Measurements from ENCODE around the gene DACH1. TPM values are rescaled to one million over a fixed set of nuclear protein-coding genes. Genes with fewer than 3 reads are reported as not detected.

The DACH1 gene
- total RNA-seq, 1 donor from 2014 or later, result 8.5 TPM

DNA sequence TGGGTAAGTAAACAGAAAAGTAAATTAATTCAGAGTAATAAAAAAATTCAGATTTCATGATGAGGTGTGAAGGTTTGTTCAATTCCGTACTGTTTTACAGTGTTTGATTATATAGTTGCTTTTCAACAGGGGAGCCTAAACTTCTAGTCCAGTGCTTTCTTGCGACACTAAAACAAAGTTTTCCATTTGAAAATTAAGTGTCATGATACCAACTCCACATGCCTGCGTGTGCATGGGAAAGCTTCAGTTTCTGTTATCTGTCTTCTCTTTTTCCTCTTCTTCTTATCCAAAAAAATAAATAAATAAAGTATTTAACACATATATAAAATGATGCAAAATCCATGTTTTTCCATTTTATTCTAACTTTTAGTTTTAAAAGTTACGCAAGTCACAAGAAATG is 165.3 kb downstream of the DACH1 start:
- no peak for DNase-seq

DNA sequence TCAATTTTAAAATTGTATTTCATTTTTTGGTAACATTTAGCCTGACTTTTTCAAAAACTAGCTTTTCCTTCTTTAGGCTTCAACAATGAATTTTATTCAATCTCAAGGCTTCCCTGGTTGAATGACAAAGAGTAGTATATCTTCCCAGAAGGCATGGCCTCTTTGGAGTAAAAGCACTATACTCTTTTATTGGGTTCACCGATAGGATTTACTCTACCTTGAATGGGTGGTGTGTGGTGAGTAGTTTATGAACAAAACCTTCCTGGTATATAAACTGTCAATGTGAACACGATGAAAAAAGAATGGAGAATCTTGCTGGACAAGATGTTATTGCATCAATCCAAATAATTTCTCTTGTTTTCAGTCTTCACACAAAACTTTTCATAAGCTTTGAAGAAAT is 167.7 kb downstream of the DACH1 start:
- DNase-seq, result no peak

DNA sequence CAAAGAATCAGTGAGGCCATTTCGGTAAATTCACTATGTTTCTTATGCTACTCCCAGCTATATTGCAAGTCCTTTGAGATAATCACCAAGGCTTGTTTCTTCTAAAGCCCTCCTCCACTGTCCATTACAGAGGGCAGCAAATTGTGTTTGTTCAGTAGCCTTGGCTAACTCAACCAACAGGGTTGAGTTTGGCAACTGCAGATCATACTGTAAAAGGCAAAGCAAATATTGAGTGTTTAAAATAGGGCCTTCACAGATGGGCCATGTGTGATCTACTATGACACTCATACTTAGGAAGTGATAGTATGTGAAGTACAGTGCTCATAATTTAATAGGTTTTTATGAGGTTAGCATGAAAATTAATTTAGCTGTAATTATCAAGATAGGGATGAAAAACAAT is 171.3 kb downstream of the DACH1 start:
- DNase-seq, result no peak

DNA sequence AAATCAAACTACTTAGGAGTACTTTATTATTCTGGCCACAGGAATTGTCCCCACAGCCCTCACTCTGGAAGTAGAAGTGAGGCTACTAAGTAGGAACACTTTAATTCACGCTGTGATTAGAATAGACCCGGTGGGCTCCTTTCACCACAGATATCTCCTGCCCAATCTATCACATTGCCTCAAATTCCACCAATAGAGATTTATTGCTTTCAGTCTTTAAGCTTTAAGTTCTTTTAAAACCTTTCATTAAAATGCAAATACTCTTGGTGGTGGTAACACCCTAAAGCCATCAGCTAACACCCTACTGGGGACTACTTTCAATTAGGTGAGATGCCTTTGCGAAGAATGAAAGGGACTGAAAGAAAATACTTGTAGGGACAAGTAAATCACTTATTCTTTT is 181.9 kb downstream of the DACH1 start:
- no peak for DNase-seq

DNA sequence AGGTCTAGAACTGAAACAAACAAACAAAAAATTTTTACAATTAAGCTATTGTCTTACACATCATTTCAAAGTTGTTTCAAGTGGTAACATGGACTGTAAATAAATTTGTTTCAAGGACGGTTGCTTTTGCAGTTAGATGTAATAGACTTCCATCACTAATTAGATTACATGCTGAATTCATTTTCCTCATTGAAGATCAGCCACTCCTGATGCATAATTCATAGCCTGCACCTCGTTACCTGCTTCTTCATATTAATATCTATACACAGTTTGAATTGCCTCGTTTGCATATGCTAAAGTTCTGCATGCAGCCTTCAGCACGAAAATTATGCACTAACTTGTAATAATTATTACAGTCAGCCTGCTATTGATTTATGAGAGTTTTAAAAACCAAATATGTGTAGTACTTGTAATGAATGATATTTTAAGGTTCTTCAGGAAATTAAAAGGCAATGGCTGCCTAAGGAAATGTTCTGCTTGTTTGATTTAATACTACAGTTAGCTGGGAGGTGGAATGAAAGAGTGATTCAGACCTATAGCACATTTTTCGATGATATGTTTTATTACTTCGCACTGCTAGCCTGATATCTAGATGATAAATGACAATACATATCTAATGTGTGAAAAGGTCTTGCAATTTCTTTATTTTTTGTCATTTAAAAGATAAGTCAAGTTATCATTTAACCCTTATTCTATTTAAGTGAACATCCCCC is 184.9 kb downstream of the DACH1 start:
- DNase-seq, result no peak

DNA sequence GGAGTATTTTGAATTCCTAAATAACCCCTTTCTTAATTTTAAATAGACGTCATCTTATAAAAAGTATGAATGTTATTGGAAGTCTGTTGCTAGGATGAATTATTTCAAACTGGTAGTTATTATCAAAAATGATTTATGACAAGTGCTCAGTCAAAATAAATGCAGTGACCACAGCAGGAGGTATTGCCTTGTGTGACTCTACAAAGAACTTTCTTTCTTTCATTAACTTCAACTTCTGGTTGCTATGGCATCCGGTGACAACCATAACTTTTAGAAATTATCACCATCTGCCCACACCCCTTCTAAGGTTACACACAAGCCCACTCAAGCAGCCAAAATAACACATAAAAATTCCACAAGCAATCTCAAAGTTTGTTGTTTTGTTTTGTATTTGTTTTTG is 189.9 kb downstream of the DACH1 start:
- no peak for DNase-seq

DNA sequence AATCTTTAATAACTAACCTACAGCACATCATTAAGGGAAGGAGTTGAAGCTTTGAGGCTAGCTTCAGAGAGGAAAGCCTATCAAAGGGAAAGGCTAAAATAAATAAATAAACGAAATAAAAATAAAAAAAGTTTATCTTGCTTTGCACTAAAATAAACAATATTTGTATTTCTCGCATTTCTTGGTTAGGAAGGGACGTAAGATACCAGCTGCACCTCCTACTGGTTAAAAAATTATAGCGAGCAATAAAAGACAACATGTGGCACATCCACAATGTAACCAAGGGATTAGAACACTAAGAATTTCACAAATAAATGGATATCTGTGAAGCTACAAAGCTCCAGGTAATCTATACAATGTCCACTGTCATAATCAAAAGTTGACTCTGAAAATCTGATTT is 194.5 kb downstream of the DACH1 start:
- no peak for DNase-seq

DNA sequence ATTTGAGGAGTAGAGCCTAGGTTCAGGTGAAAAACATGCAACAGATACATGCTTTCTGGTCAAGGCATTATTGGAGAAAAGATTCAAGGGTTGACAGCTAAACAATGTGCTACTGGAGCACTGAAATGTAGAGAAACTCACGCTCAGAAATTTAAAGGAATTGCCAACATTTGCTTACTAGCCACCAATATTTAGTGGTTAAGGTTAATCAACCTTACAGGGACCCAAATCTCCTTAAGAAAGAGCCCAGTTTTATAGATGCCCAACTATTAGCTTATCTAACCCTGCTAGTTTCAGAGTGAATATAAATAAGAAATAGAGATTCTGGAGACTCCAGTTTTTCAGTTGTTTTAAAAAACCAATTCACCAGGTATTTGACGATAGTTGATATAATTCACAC is 203.6 kb downstream of the DACH1 start:
- no peak for DNase-seq

DNA sequence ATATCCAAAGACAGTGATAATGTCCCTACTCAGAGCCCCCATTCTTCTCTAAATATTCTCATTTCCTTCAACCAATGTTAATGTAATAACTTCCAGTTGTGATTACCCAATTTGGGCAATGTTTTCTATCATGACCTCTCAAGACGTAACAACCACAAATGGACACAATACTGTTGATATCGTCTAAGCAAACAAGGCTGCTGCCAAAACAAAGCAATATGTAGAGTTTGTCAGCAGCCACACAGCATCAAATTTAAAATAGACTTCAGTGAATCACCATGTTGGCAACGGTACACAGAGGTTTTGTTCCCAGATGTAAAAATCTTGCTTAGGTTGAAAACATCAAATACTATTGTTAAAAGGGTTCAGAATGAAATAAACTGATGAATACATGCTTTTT is 205.1 kb downstream of the DACH1 start:
- no peak for DNase-seq

DNA sequence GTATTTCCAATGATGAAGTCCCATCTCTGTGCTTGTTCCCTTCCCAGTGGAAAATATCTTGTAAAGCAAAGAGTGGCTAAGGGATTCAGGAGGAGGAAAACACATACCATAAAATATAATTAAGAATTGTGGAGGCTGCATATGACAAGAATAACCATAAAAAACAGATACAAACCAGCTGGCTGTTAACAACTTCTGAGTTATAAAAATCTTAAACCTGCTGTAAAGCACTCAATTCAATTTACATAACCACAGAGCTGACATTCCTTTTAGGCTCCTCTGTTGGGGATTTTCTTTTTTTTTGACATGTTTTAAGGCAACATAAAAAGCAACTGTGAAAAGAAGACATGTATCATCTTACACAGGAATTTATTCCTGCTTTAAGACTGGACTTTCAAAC is 207.6 kb downstream of the DACH1 start:
- no peak for DNase-seq

DNA sequence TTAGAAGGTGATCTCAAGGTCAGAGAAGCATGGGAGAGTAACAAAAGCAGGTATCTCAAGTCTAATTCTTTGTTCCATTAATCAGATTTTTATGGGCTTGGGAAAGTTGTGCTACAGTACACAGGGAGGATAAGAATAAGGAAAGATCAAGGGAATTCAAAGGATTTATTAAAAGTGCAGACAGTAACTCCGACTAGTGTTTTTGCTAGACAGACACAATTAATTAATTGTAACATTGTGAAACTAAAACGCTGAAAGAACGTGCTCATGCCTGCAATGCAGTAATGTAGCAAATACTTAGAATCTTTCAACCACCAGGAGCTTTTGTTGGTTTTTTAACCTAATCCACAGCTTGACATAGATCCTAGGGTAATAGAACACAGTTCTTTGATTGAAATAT is 221.5 kb downstream of the DACH1 start:
- DNase-seq, result no peak

DNA sequence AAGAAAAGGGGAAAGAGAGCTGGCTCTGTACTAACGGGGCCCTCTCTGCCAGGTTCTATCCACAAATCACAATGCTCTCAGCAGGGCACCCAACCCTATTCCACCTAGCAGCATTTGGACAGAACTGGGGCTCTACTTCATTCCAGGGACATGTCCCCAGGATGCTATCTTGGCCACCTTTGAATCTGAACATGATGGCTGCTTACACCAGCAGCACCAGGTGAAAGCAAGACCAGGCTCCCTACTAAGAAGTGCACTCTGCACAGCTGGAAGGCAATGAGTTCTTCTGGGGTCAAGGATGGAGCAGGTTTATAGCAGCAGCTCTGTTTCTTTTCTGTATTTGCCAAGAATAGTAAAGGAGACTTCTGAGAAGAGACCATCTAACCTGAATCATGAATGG is 222.4 kb downstream of the DACH1 start:
- DNase-seq, result no peak

DNA sequence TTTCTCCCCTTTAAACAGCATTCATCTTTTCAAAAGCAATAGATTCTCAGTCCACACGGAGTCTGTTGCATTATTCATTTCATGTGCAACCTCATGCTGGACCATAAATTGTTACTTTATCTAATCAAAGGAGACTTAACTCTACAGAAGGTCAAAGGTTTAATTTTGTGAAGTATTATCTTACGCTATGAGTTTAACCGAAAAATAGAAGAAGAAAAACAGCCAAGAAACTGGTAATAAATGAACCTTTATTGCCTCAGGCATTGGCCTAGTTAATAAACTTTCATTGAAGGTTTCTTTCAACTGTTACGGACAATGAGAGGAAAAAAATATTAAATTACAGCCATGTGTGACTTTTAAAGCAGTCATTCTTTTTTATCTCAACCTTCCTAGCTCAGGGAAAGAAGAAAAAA is 223.6 kb downstream of the DACH1 start:
- no peak for DNase-seq

DNA sequence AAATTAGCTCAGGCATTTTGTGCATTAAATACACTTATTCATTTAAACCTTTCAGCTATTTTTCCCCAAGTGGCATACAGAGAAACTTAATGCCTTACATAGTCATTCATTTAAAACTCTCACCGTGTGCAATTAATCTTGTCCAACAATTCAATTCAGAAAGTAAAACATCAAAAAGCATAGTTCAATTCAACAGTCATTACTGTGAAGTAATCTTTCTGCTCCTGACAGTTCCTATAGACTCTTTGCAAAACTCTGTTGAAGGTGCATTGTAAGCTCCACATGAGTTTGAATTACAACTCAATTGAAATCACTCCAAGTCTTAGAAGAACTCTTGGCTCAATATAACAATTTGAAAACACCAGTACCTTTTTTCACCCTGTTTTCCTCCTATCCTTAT is 228.3 kb downstream of the DACH1 start:
- DNase-seq, result no peak

DNA sequence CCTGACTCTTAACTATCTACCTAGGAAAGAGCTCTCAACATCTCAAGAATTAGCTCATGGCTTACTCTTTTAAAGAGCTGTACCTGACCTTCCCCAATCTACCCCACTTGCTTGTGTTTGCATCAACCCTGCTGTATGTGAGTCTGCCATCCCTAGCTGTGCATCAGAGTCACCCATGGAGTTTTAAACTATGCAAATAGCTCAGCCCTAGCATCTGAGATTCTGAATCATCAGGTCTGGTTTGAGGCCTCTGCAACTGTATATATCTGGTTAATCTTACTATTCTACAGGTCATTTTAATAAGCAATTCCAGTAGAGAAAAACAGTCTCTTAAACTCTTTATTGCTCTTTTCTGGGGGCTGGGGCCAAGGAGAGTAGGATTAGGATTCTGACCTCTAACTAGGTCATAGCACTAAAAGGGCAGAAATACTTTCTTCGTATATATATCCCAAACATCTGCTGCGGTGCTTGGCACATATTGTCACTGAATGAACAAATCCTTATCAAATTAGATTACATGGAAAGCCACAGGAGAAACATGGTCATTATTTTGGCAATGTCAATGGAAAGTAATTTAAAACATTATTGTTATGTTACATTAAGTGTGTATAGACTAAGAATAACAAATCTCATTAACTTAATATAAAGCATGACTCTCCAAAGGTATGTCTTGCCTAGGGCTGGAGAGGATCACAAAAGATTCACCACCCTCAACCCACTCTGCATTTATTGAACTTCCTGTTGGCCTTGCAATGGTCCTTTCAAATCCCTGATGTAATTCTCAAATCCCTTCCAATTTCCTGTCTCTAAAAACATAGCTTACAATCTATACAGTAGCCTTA is 232.2 kb downstream of the DACH1 start:
- no peak for DNase-seq

DNA sequence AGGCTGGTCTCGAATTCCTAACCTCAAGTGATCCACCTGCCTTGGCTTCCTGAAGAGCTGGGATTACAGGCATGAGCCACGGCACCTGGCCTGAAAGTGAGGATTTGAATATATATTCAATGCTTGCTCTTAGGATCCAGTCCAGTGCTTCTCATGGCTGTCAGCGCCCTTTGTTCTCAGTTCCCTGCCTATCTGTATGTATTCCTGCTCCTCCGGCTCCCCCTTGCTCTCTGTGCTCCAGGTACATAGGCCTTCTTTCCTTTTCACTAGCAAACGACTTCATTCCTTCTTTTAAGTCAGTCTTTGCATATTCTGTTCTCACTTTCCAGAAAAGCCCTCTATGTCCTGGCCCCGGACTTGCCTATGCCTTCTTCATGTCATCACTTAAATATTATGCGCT is 232.8 kb downstream of the DACH1 start:
- no peak for DNase-seq

DNA sequence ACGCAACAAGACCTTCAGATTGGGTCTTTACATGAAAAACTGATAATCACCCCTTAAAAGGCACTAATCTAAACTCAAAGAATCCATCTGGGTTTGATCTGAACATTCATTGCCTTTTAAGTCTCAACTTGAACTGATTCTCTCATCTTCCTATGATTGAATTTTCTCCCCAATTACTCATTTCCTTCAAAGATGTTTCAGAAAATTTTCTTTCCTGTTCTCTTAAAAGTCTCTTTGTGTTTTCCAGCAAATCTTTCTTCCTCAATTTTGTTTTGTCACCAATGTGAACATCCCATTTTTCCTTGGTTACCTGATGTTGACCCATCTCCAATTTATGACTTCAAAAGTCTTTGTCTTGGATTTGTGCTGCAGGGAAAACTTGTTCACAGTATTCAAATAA is 234.3 kb downstream of the DACH1 start:
- no peak for DNase-seq

DNA sequence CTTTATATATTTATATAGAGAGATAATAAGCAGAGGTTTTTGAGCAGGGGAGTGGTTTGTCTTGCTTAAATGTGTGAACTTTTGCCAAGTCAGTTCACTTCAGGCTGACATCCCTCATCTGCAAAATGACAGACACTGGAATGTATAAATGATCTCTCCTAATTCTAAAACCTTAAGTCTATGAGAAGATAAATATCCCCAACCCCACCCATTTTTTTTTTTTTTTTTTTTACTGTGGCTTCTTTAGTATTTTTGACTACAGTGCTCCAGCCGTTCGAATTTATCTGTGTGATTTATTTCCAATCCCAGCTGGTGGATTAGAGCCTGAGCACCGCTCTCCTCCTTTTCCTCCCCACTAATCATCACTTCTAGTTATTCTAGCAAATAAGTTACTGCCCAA is 234.8 kb downstream of the DACH1 start:
- DNase-seq, result no peak

DNA sequence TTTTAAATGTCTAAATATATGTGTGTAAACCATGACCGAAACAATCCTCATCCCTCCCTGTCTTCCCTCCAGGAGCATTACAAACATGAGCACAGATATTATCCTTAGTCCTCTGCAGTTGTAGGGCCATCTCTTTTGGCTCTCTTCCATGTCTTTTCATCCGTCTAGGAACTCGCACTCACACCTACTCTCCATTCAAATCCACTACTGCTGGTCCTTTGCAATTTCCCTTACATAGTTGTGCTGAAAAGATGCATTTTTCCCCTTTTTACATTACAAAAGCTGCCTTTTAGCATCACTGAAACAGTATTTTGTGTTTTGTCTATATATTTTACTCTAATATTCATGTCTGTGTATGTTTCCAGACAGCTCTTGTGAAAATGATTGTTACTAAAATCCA is 237.8 kb downstream of the DACH1 start:
- DNase-seq, result no peak

DNA sequence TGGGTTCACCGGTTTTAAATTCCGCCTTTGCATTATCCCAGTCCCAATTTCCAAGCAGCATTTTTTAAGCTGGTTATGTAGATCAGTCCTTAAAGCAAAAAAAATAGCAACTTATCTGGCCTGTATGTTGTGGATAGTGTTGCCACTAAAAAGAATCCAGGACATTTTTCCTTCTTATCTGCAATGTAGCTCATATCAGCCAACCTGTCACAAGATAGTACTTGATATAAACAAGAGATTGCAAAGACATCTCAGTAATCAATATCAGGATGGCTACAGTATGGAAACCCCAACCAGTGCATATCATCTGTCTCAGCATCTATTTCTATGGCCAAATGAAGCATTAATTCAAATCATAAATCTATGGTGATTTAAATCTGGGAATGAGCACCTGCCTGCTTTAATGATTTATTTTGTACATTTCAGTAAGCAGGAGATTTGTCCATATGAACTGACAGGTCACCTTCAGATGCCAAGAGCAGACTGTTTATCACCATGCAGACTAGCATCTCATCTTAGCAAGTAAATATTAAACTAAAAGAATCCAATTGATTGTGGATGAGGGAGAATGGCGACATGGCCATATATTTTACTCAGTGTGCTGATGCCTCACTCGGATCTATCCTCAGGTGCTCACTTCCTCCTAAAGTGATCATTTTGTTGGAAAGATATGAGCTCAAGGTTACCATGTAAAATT is 240.4 kb downstream of the DACH1 start:
- no peak for DNase-seq

DNA sequence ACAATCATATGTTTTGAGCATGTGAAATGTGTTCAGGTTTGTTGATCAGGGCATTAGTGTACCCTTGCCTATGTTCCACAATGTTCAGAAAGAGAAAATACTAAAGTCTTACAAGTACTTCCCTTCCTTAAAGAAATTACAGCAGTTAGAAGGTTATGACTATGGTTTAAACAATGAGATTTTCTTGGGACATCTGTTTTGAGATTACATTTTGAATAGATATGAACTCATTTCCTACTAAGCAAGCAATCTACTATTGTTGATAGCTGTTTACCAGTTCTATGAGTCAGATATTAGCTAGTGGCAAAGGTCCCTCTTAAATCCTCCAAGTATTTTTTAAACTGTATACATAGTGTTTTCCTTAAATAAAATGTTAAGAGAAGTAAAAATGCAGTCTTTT is 241.3 kb downstream of the DACH1 start:
- DNase-seq, result no peak

DNA sequence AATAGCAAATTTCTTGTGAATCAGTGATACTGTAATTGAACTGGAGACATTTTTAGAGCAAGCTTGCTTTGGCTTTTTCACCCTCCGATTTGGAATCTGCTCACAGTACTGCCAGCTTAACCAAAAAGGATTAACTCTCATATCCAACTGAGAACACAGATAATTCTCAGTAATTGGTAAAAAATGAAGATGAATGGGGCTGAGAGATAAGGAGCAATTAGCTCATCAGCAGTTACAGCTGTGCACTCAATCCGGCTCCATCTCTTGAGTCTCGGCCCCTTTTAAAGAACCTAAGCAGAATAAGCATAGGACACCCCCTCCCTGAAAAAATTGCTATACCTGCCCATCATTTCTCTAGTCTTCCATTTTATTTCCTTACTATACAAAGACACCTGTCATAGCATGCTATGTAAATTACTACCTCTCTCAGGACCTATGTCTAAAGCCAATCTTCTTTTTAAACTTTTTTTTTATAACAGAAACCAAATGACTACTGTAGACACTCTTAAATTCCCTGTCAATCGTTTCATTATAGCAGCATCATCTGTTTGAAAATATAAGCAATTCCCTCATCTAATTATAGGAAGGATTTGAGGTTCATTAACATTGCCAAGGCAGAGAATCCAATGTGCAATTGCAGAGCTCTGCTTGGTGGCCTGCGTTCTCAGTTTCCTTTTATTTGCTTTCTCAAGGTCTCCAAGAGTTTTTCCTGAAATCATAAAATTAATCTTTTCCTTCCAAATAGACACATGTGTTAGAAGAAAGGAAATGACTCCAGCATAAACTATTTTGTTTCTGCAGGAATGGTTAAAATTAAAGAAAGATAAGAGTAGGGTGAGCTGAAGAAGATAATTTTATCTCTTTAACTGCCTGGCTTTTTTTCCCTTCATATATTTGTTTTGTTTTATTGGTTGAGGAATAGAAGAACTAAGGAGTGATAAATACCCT is 242.1 kb downstream of the DACH1 start:
- DNase-seq, result no peak
